ENCODE results near the gene ZNF385A. TPM values are rescaled to one million over a fixed set of nuclear protein-coding genes. Genes with fewer than 3 reads are reported as not detected.
"Not testable (repeated sequence)": the region's sequence is repeated elsewhere in the genome, so short reads cannot be mapped to it uniquely, and the experiment has no call there.

Gene ZNF385A
- total and polyA plus RNA-seq, 2 of the 4 experiments (the other 2 are of a cell fraction) = 0.36 to 2.5 TPM

DNA sequence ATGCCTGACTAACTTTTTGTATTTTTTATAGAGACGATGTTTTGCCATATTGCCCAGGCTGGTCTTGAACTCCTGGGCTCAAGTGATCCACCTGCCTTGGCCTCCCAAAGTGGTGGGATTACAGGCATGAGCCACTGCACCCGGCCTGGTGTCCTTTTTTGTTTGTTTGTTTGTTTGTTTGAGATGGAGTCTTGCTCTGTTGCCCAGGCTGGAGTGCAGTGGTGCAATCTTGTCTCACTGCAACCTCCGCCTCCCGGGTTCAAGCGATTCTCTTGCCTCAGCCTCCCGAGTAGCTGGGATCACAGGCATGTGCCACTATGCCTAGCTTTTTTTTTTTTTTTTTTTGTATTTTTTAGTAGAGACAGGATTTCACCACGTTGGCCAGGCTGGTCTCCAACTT, 30.3 kb downstream of the ZNF385A start:
- H3K18ac ChIP-seq (ENCODE audit: low read depth, low read length); H3K4me3 ChIP-seq (ENCODE audit: insufficient read depth, low read depth, low read length); H3K9ac ChIP-seq (ENCODE audit: low read depth, low read length); H4K91ac ChIP-seq (ENCODE audit: insufficient read depth, low read depth, low read length); H2BK5ac ChIP-seq (ENCODE audit: low read depth, low read length, poor library complexity, severe bottlenecking); dilution Hi-C loops (cut with HindIII; ENCODE audit: low sequenced_read_pairs, unreplicated experiment); H4K20me1 ChIP-seq (ENCODE audit: insufficient read depth, low read length); H2AK5ac ChIP-seq (ENCODE audit: low read depth, low read length); H4K5ac ChIP-seq (ENCODE audit: low read depth, low read length); ATAC-seq (ENCODE audit: low read depth); H2AFZ ChIP-seq (replicated peaks; ENCODE audit: low read length, poor library complexity); POLR2A ChIA-PET (ENCODE audit: unreplicated experiment); DNase-seq; intact Hi-C loops (cut with micrococcal nuclease); H3K14ac ChIP-seq (replicated peaks; ENCODE audit: low read depth, low read length); H3K4me2 ChIP-seq (ENCODE audit: low read depth, low read length); in situ Hi-C loops (cut with MboI; ENCODE audit: low sequenced_read_pairs); BruUV-seq (replicated peaks); H3K23ac ChIP-seq (ENCODE audit: low read depth, low read length); H2BK15ac ChIP-seq (ENCODE audit: low read depth, low read length); H3K27me3 ChIP-seq (ENCODE audit: control insufficient read depth, insufficient read depth, low read length); H2BK120ac ChIP-seq (ENCODE audit: low read depth, low read length); H3K27ac ChIP-seq (ENCODE audit: insufficient read depth, low read length); H3K4ac ChIP-seq (ENCODE audit: low read depth, low read length); H3K9me3 ChIP-seq (ENCODE audit: control insufficient read depth, insufficient read depth, low read length); H2BK20ac ChIP-seq (ENCODE audit: low read depth, low read length); H3K56ac ChIP-seq (ENCODE audit: extremely low read depth, insufficient read depth, low read length); H2AK9ac ChIP-seq (replicated peaks; ENCODE audit: low read depth, low read length, poor library complexity); H4K8ac ChIP-seq (ENCODE audit: low read depth in 2 of 2, low read length in 2 of 2): not testable (repeated sequence)
- Histone ChIP-seq H3K79me1 (ENCODE audit: low read depth in 1 of 2, low read length in 2 of 2) (peaks cover 0 to 15% of the 10 kb centered on the region in 2 experiments; a peak in 2 of 4 replicates), H3K36me3 (ENCODE audit: control insufficient read depth, insufficient read depth, low read length) (peaks cover 21% of the 10 kb centered on the region), H3K9me1 (ENCODE audit: insufficient read depth, low read length) (peaks cover 18% of the 10 kb centered on the region; the same call in 1 of the 2 replicates), H3K4me1 (ENCODE audit: control insufficient read depth, insufficient read depth, low read length) (peaks cover 28% of the 10 kb centered on the region)
- CTCF ChIA-PET = interaction anchor here (0.6 kb wide), 1 partner anchor 1576 kb away, joined by 3 read pairs; no protein-coding TSS in a partner anchor
- no CpG with 5 or more reads among the region's 7 CpGs for WGBS, 2 experiments (ENCODE audit: extremely low coverage in 2 of 2, insufficient read length in 1 of 2)
